ENCODE data around the gene PCARE. TPM values are rescaled to one million over a fixed set of nuclear protein-coding genes. Genes with fewer than 3 reads are reported as not detected.
"Not testable (repeated sequence)": the region's sequence is repeated elsewhere in the genome, so short reads cannot be mapped to it uniquely, and the experiment has no call there.

The PCARE gene
- total RNA-seq, 4 donors from 2014 or later, result 0.03 to 1.3 (median 0.36) TPM; not detected in 1

GRCh38 chr2:29109246-29109645 lies 34.9 kb upstream of the PCARE start:
- no peaks in the 10 kb centered on the region for H3K9me3 ChIP-seq
- no peaks in the 10 kb centered on the region for H3K36me3 ChIP-seq
- H3K27ac ChIP-seq, result no peak overlapping the region
- no peak for ATAC-seq
- intact Hi-C loops (cut with DNase I; ENCODE audit: low total_unique reads), result loop anchor here (5.0 kb wide), 1 partner anchor 88 kb away; no protein-coding TSS in a partner anchor
- in situ Hi-C loops (cut with MboI; ENCODE audit: low sequenced_read_pairs in 4 of 4), result no loop called here
- peaks cover 3 to 12% of the 10 kb centered on the region in 2 donors for H3K4me1 ChIP-seq
- TF ChIP-seq, protein P1, sequence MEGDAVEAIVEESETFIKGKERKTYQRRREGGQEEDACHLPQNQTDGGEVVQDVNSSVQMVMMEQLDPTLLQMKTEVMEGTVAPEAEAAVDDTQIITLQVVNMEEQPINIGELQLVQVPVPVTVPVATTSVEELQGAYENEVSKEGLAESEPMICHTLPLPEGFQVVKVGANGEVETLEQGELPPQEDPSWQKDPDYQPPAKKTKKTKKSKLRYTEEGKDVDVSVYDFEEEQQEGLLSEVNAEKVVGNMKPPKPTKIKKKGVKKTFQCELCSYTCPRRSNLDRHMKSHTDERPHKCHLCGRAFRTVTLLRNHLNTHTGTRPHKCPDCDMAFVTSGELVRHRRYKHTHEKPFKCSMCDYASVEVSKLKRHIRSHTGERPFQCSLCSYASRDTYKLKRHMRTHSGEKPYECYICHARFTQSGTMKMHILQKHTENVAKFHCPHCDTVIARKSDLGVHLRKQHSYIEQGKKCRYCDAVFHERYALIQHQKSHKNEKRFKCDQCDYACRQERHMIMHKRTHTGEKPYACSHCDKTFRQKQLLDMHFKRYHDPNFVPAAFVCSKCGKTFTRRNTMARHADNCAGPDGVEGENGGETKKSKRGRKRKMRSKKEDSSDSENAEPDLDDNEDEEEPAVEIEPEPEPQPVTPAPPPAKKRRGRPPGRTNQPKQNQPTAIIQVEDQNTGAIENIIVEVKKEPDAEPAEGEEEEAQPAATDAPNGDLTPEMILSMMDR (IDR thresholded peaks at IDR 0.05 in 4 of 5, conservative IDR thresholded peaks at IDR 0.05 in 1 of 5), result no peak
- no peak for TF ChIP-seq POLR2A (IDR thresholded peaks at IDR 0.05)
- H3K4me3 ChIP-seq, result no peak overlapping the region
- no peak for DNase-seq
- no peaks in the 10 kb centered on the region for H3K27me3 ChIP-seq

GRCh38 chr2:29108225-29108624 lies 33.9 kb upstream of the PCARE start:
- no peak overlapping the region for H3K4me3 ChIP-seq
- DNase-seq, result no peak
- in situ Hi-C loops (cut with MboI; ENCODE audit: low sequenced_read_pairs in 4 of 4) (no loop called here), intact Hi-C loops (cut with DNase I; ENCODE audit: low total_unique reads) (loop anchor here (5.0 kb wide), 1 partner anchor 89 kb away; no protein-coding TSS in a partner anchor)
- TF ChIP-seq POLR2A (IDR thresholded peaks at IDR 0.05), result no peak
- TF ChIP-seq, protein P1 (IDR thresholded peaks at IDR 0.05 in 4 of 5, conservative IDR thresholded peaks at IDR 0.05 in 1 of 5), result no peak
- no peak for ATAC-seq
- no peaks in the 10 kb centered on the region for H3K27me3 ChIP-seq
- peaks cover 3 to 6% of the 10 kb centered on the region in 2 donors for H3K4me1 ChIP-seq
- no peaks in the 10 kb centered on the region for H3K36me3 ChIP-seq
- H3K27ac ChIP-seq, result no peak overlapping the region
- H3K9me3 ChIP-seq, result no peaks in the 10 kb centered on the region

GRCh38 chr2:29107547-29107946 lies 33.2 kb upstream of the PCARE start:
- in situ Hi-C loops (cut with MboI; ENCODE audit: low sequenced_read_pairs in 4 of 4); DNase-seq; H3K4me3 ChIP-seq; H3K4me1 ChIP-seq; H3K36me3 ChIP-seq; H3K9me3 ChIP-seq; H3K27ac ChIP-seq; ATAC-seq; H3K27me3 ChIP-seq: not testable (repeated sequence)
- intact Hi-C loops (cut with DNase I; ENCODE audit: low total_unique reads), result loop anchor here (5.0 kb wide), 1 partner anchor 90 kb away; no protein-coding TSS in a partner anchor

GRCh38 chr2:29106980-29107388 lies 32.7 kb upstream of the PCARE start:
- TF ChIP-seq, protein P1 (IDR thresholded peaks at IDR 0.05 in 4 of 5, conservative IDR thresholded peaks at IDR 0.05 in 1 of 5), result no peak
- TF ChIP-seq POLR2A (IDR thresholded peaks at IDR 0.05), result no peak
- Histone ChIP-seq H3K9me3 (no peaks in the 10 kb centered on the region), H3K4me1 (peaks cover 0 to 6% of the 10 kb centered on the region in 2 donors), H3K27ac (peak overlapping the region in 1 of 4 donors; percentile 50), H3K4me3 (no peak overlapping the region), H3K27me3 (no peaks in the 10 kb centered on the region), H3K36me3 (no peaks in the 10 kb centered on the region)
- ATAC-seq (peak in 1 of 2 donors; percentile 16), DNase-seq (no peak)
- in situ Hi-C loops (cut with MboI; ENCODE audit: low sequenced_read_pairs in 4 of 4), result no loop called here
- intact Hi-C loops (cut with DNase I; ENCODE audit: low total_unique reads), result loop anchor here (5.0 kb wide), 1 partner anchor 90 kb away; no protein-coding TSS in a partner anchor

DNA sequence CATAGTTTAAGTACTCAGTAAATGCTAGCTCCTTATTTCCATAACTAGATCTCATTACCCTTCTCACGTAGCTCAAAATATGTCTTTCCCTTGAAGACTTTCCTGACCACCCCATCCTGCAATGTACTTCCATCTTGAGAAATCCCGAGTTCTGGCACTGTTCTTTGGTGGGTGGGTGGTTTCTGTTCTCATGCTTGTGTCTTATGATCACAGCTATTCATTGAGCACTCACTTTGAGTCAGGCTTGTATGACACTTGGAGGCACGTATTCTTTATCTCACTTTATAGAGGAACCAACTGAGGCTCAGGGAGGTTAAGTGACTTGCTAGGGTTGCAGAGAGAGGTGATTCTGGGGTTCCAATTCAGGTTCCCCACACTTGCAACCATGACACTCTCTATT lies 31.9 kb upstream of the PCARE start:
- Histone ChIP-seq H3K4me1 (peaks cover 0 to 3% of the 10 kb centered on the region in 2 donors), H3K27ac (no peak overlapping the region), H3K27me3 (no peaks in the 10 kb centered on the region), H3K9me3 (no peaks in the 10 kb centered on the region), H3K36me3 (no peaks in the 10 kb centered on the region), H3K4me3 (no peak overlapping the region)
- in situ Hi-C loops (cut with MboI; ENCODE audit: low sequenced_read_pairs in 4 of 4), result no loop called here
- no peak for TF ChIP-seq POLR2A (IDR thresholded peaks at IDR 0.05)
- TF ChIP-seq, protein P1 (IDR thresholded peaks at IDR 0.05 in 4 of 5, conservative IDR thresholded peaks at IDR 0.05 in 1 of 5), result no peak
- intact Hi-C loops (cut with DNase I; ENCODE audit: low total_unique reads), result loop anchor here (5.0 kb wide), 1 partner anchor 91 kb away; no protein-coding TSS in a partner anchor
- ATAC-seq (no peak), DNase-seq (no peak)

Data from gastrocnemius medialis (tissue), 4 donors.